Mucosa of stomach (tissue), 1 donor: ENCODE results near the gene ZBP1.

ENCODE experiments used
- H3K27me3 ChIP-seq: one replicate; pipeline ENCODE4 v1.7.0; 2013; ENCODE audit warnings: mild to moderate bottlenecking, low read length; ENCODE audit not compliant: control insufficient read depth, insufficient read depth
- H3K36me3 ChIP-seq: one replicate; pipeline ENCODE4 v1.7.0; 2013; ENCODE audit warnings: low read length; ENCODE audit not compliant: control insufficient read depth, insufficient read depth
- H3K4me1 ChIP-seq: one replicate; pipeline ENCODE4 v1.7.0; 2013; ENCODE audit warnings: mild to moderate bottlenecking, low read length; ENCODE audit not compliant: control insufficient read depth, insufficient read depth
- H3K4me3 ChIP-seq: one replicate; pipeline ENCODE4 v1.7.0; 2013; ENCODE audit warnings: low read length
- H3K9ac ChIP-seq: one replicate; pipeline ENCODE4 v1.7.0; 2013; ENCODE audit warnings: mild to moderate bottlenecking, low read length, moderate library complexity
- H3K9me3 ChIP-seq: one replicate; pipeline ENCODE4 v1.7.0; 2013; ENCODE audit warnings: mild to moderate bottlenecking, low read length, moderate library complexity; ENCODE audit not compliant: control insufficient read depth
- donor health status: Pancreatic carcinoma.

The ZBP1 gene

DNA sequence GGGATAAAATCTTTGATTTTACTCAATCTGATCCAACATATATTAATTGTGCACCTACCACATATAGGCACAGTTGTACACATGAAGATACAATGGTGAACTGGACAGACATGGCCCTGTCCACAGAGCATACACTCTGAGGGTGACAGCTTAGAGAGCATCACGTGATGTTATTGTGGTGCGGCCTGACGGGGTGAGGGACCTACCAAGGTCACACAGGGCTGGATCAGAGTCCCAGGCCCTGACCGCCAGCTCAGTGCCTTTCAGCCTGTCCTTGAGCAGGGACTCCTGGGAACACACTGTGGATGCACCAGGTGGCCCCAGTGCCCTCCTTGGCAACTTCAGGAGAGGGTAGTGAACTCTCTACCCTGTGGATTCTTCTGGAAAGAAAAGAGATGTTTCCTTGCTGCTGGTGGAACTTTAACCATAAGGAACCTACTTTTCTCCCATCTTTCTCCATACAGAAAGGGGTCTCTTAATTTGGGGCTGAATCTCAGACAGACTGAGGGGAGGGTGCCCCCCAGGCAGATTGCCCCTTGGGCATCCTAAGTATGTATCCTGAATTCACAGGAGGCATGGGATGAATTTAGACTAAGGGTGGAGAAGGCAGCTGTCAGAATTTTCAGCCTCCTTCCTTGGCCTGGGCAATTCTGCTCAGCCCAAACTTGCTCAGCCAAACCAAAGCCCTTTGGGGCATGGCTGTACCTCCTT is 32.8 kb downstream of the ZBP1 start:
- Histone ChIP-seq H3K4me3 (no peak overlapping the region), H3K36me3 (no peaks in the 10 kb centered on the region), H3K9ac (no peak overlapping the region), H3K9me3 (no peaks in the 10 kb centered on the region), H3K4me1 (no peaks in the 10 kb centered on the region), H3K27me3 (peaks cover 9% of the 10 kb centered on the region)

DNA sequence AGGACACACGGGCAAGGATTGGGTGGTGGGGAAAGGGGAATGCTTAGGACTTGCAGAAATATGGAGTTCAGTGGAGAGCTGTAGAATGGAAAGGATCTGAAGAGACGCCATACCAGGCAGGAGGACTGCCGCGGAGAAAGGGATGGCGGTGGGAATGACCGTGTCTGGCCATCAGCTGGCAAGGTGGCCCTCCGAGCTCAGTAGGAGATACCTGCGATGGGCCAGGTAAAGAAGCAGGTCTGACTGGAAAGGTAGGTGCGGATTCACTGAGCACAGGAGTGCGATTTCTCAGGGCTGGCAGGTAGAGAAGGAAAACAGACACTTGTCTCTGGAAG is 33.3 kb downstream of the ZBP1 start:
- Histone ChIP-seq H3K4me3 (no peak overlapping the region), H3K36me3 (no peaks in the 10 kb centered on the region)

DNA sequence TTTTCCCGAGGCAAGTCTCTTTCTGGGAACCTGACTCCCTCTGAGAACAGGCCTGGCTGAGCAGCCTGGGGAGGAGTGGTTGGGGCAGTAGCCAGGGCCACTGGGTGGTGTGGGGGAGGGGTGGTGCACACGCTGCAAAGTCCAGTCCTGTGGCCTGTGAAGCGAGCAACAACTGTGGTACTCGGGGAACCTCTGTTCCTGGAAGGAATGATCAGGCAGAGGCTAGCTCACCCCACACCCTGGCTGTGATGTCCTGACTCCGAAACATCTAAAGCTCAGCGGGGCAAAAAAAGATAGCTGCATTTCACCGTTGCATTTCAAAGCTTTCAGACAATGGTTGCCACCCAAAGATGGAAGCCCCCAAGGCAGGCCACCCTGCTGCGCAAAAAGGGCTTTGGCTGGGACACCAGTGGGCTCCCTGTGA is 33.8 kb downstream of the ZBP1 start:
- Histone ChIP-seq H3K36me3 (no peaks in the 10 kb centered on the region), H3K4me1 (peaks cover 4% of the 10 kb centered on the region), H3K4me3 (no peak overlapping the region), H3K9ac (no peak overlapping the region), H3K27me3 (peaks cover 9% of the 10 kb centered on the region), H3K9me3 (no peaks in the 10 kb centered on the region)

More for the DNA sequence above, 33.3 kb downstream of the ZBP1 start:
- H3K4me1 ChIP-seq = peaks cover 4% of the 10 kb centered on the region
- no peaks in the 10 kb centered on the region for H3K9me3 ChIP-seq
- H3K27me3 ChIP-seq = peaks cover 9% of the 10 kb centered on the region
- no peak overlapping the region for H3K9ac ChIP-seq

DNA sequence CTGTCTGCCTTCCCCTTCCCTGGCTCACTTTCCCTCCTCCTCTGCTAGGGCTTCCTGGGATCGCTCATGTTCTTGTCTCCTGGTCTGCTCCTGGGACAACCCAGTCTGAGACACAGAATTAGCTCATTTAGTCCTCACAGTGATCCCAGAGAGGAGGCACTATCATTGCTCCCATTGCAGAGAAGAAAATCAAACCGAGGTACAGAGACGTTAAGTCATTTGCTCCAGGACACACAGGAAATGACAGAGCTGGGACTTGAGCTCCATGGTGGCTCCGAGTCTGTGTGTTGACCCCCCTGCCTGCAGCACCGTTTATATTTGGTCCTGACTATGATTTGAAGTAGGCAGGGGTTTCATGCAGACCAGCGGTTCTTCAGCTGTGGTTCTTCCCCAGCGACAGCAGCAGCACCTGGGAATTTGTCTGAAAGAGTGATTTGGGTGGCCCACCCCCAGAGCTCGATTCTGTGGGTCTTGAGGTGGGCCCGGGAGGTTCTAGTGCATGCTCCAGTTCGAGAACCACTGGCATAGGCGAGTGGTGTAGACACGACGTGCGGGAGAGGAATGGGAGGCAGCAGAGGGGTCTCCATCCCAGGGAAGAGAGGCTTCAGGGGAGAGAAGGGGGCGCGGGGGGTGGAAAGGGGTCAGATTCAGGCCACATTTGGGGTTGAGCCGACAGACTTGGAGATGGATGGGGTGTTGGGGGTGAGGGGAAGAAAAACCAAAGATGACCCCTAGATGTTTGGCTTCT is 34.6 kb downstream of the ZBP1 start:
- Histone ChIP-seq H3K27me3 (peaks cover 16% of the 10 kb centered on the region), H3K4me1 (peaks cover 4% of the 10 kb centered on the region), H3K9ac (no peak overlapping the region), H3K9me3 (no peaks in the 10 kb centered on the region), H3K36me3 (no peaks in the 10 kb centered on the region), H3K4me3 (no peak overlapping the region)

DNA sequence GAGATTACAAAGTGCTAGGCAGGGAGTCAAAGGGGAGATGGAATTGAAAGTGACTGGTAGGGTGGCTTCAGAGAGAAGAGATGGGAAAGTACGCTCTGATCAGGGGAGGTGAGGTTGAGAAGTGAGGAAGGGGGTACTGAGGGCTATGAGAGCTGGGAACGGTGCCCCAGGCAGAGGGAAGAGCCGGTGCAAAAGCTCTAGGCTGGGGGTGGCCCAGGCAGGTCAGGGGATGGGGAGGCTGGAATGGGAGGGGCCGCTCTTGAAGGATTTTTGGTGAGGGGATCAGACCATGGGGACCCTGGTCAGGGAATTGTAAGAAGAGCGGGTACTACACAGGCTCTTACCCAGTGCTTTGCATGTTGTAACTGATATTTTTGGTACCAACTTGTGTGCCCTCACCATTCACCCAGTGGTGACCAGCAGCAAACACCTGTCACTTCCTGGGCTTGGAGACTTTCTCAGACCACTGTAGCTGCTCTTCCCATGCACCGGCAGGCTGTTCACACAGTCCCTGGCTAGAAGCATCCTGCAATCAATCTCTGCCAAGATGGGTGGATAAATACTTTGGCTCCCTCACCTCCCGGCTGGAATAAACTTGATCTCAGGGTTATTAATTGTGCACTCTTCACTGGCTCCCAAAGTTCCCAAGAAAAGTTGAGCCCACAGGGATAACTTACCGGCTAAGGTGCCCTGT is 35.3 kb downstream of the ZBP1 start:
- Histone ChIP-seq H3K4me1 (peaks cover 4% of the 10 kb centered on the region), H3K9ac (no peak overlapping the region)

DNA sequence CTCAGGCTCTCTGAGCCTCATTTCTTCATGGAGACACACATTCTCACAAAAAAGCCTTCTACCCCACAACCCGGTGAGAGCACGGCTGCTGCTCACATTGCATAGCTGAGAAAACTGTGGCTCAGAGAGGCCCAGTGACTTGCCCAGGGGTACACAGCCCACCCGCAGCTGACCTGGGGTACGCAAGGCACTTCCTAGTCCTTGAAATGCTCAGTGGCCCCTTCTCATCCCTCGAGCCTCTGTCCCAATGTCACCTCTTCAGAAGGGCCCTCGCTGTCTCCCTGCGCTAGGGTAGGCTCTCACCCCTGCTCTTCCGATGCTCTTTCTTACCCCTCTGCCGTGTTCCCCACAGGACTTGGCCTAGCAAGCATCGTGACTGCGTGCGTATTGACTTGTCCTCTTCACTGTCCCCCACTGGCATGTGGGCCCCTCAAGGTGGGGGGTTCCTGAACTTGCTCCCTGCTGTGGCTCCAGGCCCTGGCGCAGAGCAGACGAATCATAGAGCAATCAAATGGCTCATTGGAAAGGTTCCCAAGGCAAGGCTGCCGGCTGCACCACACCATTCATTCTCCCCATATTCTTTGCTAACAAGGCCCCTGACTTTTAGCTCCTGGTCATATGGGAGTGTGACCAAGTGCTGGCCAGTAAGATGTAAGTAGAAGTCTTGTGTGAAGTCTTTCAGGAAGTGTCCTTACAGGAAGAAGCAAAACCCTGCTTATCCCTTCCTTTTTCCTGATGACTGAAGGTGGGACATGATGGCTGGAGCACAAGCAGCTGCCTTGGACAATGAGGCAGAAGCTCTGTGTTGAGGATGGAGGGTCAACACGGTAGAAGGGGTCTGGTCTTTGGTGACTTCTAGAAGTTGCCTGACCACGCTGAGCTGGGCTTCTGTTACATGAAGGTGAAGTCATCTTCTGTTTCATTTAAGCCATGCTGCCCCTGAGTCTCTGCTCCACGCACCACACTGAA is 36.7 kb downstream of the ZBP1 start:
- Histone ChIP-seq H3K27me3 (peaks cover 37% of the 10 kb centered on the region), H3K4me1 (peaks cover 4% of the 10 kb centered on the region), H3K9ac (no peak overlapping the region), H3K36me3 (no peaks in the 10 kb centered on the region), H3K9me3 (no peaks in the 10 kb centered on the region), H3K4me3 (no peak overlapping the region)

More for the DNA sequence above, 35.3 kb downstream of the ZBP1 start:
- peaks cover 23% of the 10 kb centered on the region for H3K27me3 ChIP-seq
- H3K36me3 ChIP-seq = no peaks in the 10 kb centered on the region
- no peaks in the 10 kb centered on the region for H3K9me3 ChIP-seq
- no peak overlapping the region for H3K4me3 ChIP-seq

DNA sequence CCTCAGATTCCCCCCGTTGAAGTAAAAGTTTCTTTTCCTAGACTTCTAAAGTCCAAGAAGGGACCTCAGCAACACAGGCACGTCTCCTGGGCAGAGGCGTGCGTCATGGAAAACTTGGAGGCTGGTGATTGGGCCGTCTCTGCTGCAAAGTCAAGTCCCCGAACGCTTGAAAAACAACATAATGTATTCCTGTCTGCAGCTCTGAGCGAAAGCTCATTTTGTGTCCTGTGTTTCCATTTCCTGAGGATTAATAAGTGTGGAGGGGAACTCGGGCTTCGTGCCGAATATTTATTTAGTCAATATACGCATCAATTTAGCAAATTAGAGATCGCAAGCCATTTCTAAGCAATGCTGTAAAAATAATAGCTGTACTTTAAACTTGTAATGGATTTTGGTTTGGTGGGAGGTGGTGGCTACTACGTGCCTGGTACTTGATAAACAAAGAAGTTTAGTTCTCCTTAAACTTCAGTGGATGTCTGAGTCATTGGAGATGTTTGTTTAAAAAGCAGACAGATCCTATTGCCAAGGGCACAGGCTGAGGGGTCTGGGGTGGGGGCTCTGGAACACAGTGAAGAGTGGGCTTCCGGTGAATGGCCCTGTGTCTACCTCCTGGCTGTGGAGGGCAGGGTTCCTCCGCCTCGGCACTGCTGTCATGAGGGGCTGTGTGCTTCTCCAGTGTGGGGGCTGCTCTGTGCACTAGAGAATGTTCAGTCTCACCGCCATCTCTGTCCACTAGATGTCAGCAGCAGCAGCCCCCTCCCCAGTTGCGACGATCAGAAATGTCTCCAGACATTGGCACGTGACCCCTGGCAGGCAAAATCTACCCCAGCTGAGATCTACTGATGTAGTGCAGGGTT is 37.6 kb downstream of the ZBP1 start:
- H3K36me3 ChIP-seq = no peaks in the 10 kb centered on the region
- H3K4me1 ChIP-seq = peaks cover 4% of the 10 kb centered on the region
- H3K4me3 ChIP-seq = no peak overlapping the region
- H3K9me3 ChIP-seq = no peaks in the 10 kb centered on the region
- H3K9ac ChIP-seq = peak overlapping the region; percentile 20
- H3K27me3 ChIP-seq = peaks cover 46% of the 10 kb centered on the region

DNA sequence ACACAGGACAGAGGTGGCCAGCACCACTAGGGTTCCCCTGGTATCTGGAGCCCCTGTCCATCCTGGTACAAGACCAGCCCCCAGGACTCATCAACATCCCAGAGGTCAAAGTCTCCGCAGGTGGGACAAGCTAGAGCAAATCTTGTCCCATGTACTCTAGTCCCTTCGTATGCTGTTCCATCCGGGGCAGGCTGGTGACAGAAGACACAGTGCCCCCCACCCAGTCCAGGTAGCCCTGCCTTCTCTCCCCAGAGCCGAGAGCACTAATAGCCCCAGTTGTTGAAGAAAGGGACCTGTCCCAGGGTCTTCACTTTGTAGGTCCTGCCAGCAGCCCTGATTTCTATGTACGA is 38.2 kb downstream of the ZBP1 start:
- H3K4me1 ChIP-seq = peaks cover 4% of the 10 kb centered on the region
- no peaks in the 10 kb centered on the region for H3K36me3 ChIP-seq
- no peaks in the 10 kb centered on the region for H3K9me3 ChIP-seq
- peak overlapping the region; percentile 20 for H3K9ac ChIP-seq
- no peak overlapping the region for H3K4me3 ChIP-seq
- peaks cover 48% of the 10 kb centered on the region for H3K27me3 ChIP-seq

DNA sequence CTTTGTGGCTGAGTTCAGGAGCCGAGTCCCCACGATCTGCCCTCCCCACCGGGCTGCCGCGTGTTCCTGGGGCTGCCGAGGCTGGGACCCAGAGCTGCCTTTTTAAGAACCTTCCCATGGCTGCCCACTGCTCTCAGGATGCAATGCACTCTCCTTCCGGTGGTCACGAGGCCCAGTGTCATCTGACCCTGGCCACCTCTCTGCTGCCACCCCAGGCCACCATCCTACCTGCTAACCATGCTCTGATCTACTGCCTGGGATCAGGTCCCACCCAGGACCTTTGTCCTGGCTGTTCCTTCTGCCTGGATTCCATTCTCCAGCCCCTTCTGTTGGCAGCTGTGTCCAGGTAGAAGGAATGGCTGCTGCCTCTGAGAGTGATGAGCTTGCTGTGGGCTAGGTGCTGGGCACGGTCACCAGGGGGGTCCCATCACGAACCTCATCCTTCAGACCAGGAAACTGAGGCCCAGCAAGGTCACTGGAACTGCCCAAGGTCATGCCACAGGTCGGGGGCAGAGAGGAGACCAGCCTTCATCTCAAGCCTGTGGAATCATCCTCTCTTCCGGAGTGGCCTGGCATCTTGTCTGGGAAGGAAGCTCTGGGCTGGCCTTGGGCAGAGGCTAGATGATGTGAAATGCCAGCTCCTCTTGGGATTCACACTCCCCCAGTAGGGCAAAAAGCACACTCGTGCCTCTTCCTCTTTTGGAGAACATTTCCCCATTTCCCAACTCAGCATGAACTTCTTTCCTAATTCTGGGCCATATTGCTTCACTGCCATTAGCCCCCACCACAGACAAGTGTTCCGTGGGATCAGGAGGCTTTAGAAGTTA is 38.8 kb downstream of the ZBP1 start:
- Histone ChIP-seq H3K27me3 (peaks cover 48% of the 10 kb centered on the region), H3K4me1 (peaks cover 4% of the 10 kb centered on the region), H3K9me3 (no peaks in the 10 kb centered on the region), H3K4me3 (no peak overlapping the region), H3K36me3 (no peaks in the 10 kb centered on the region), H3K9ac (no peak overlapping the region)

DNA sequence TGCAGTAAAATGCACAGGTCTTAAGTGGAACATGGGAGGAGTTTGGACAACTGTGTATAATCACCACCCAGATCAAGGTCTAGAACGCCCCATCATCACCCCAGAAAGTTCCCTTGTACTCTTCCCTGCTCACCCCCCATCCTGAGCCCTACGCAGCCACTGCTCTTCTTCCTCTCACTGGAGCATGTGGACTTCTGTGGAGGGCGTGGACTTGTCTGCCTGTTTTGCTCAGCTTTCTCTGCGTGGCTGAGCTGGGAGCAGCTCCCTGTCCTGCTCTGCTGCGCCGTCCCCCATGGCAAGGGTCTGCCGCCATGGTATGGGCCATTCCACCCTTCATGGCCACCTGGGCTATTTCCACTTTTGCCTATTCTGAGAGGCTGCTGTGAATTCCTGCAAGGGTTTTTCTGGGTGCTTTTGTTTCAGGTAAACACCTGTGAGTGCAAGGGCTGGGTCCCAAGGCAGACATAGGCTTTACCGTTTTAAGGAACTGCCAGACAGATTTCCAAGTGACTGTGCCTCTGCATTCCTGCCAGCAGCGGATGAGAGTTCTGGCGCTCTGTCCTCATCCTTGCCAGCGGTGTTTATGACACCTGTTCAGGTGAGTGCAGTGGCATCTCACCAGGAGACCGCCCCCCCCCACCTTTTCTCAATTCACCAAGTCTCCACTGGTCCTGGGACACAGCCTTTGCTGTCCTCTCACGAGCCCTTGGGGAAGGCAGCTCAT is 39.6 kb downstream of the ZBP1 start:
- Histone ChIP-seq H3K4me3 (no peak overlapping the region), H3K9me3 (no peaks in the 10 kb centered on the region), H3K4me1 (peaks cover 4% of the 10 kb centered on the region), H3K36me3 (no peaks in the 10 kb centered on the region), H3K9ac (no peak overlapping the region), H3K27me3 (peaks cover 54% of the 10 kb centered on the region)
